ENCODE measurements around the gene YPEL5.

YPEL5 gene

DNA sequence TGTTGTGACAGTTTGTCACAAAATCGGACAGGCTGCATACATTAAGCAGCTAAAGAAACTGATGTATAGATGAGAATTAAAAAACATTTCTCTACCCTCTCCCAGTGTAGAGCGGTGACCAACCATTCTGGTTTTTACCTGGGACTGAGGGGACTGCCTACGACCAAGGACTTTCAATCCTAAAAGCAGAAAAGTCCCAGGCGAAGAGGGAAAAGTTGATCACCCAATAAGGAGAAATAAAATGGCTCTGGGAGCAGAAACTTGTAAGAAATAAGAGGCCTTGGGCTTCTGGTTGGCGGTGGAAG lies 30.9 kb upstream of the YPEL5 start:
- no peaks in the 10 kb centered on the region for H3K79me2 ChIP-seq (ENCODE audit: insufficient read depth, low read length)
- H3K9me2 ChIP-seq (replicated peaks; ENCODE audit: insufficient read depth, low read length), result no peaks in the 10 kb centered on the region
- H3K9me3 ChIP-seq (ENCODE audit: insufficient read depth, low read length), result no peaks in the 10 kb centered on the region
- no peak overlapping the region for H2AFZ ChIP-seq (ENCODE audit: low read depth, low read length, severe bottlenecking)
- no peaks in the 10 kb centered on the region for H3K27me3 ChIP-seq (ENCODE audit: low read length)
- no peak overlapping the region for H3K4me3 ChIP-seq (ENCODE audit: insufficient read depth, low read length, poor library complexity, severe bottlenecking)
- H4K20me1 ChIP-seq (ENCODE audit: low read depth, low read length), result no peaks in the 10 kb centered on the region
- TF ChIP-seq EZH2phosphoT487 (conservative IDR thresholded peaks at IDR 0.05; ENCODE audit: low read length), result no peak
- TF ChIP-seq, protein P1, sequence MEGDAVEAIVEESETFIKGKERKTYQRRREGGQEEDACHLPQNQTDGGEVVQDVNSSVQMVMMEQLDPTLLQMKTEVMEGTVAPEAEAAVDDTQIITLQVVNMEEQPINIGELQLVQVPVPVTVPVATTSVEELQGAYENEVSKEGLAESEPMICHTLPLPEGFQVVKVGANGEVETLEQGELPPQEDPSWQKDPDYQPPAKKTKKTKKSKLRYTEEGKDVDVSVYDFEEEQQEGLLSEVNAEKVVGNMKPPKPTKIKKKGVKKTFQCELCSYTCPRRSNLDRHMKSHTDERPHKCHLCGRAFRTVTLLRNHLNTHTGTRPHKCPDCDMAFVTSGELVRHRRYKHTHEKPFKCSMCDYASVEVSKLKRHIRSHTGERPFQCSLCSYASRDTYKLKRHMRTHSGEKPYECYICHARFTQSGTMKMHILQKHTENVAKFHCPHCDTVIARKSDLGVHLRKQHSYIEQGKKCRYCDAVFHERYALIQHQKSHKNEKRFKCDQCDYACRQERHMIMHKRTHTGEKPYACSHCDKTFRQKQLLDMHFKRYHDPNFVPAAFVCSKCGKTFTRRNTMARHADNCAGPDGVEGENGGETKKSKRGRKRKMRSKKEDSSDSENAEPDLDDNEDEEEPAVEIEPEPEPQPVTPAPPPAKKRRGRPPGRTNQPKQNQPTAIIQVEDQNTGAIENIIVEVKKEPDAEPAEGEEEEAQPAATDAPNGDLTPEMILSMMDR (IDR thresholded peaks at IDR 0.05; ENCODE audit: insufficient read depth, low read length, poor library complexity, severe bottlenecking), result no peak
- no peak overlapping the region for H3K9ac ChIP-seq (ENCODE audit: low read length)
- H3K36me3 ChIP-seq (ENCODE audit: low read length), result no peaks in the 10 kb centered on the region
- no peak overlapping the region for H3K27ac ChIP-seq (ENCODE audit: low read depth, low read length)
- no peaks in the 10 kb centered on the region for H3F3A ChIP-seq (ENCODE audit: insufficient read depth)
- no peak overlapping the region for H3K4me2 ChIP-seq (ENCODE audit: low read depth, low read length, poor library complexity, severe bottlenecking)

DNA sequence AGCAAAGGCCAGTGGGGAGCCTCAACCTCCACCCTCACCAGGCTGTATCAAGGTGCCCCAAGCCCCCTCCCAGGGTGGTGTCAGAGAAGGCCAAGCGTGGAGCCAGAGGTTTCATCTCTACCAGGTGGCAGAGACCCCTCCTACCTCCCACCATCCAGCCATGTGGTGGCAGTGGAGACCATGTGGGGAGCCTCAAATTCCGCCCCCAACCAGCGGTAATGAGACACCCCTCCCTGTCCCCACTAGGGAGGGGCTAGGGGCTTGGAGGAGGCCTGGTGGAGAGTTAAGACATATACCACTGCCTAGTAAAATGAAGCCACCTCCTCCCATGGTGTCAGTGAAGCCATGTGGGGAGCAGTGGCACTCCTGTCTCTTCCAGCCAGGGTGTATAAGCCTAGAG lies 24.4 kb upstream of the YPEL5 start:
- Histone ChIP-seq H3K4me2 (ENCODE audit: low read depth, low read length, poor library complexity, severe bottlenecking) (no peak overlapping the region), H3K36me3 (ENCODE audit: low read length) (no peaks in the 10 kb centered on the region), H3K79me2 (ENCODE audit: insufficient read depth, low read length) (no peaks in the 10 kb centered on the region), H3K9ac (ENCODE audit: low read length) (no peak overlapping the region), H3K27me3 (ENCODE audit: low read length) (no peaks in the 10 kb centered on the region), H2AFZ (ENCODE audit: low read depth, low read length, severe bottlenecking) (no peak overlapping the region), H3K27ac (ENCODE audit: low read depth, low read length) (no peak overlapping the region), H3F3A (ENCODE audit: insufficient read depth) (no peaks in the 10 kb centered on the region), H3K4me3 (ENCODE audit: insufficient read depth, low read length, poor library complexity, severe bottlenecking) (no peak overlapping the region), H3K9me2 (replicated peaks; ENCODE audit: insufficient read depth, low read length) (no peaks in the 10 kb centered on the region), H3K9me3 (ENCODE audit: insufficient read depth, low read length) (no peaks in the 10 kb centered on the region), H4K20me1 (ENCODE audit: low read depth, low read length) (no peaks in the 10 kb centered on the region)
- TF ChIP-seq, protein P1 (IDR thresholded peaks at IDR 0.05; ENCODE audit: insufficient read depth, low read length, poor library complexity, severe bottlenecking), result no peak
- no peak for TF ChIP-seq EZH2phosphoT487 (conservative IDR thresholded peaks at IDR 0.05; ENCODE audit: low read length)

DNA sequence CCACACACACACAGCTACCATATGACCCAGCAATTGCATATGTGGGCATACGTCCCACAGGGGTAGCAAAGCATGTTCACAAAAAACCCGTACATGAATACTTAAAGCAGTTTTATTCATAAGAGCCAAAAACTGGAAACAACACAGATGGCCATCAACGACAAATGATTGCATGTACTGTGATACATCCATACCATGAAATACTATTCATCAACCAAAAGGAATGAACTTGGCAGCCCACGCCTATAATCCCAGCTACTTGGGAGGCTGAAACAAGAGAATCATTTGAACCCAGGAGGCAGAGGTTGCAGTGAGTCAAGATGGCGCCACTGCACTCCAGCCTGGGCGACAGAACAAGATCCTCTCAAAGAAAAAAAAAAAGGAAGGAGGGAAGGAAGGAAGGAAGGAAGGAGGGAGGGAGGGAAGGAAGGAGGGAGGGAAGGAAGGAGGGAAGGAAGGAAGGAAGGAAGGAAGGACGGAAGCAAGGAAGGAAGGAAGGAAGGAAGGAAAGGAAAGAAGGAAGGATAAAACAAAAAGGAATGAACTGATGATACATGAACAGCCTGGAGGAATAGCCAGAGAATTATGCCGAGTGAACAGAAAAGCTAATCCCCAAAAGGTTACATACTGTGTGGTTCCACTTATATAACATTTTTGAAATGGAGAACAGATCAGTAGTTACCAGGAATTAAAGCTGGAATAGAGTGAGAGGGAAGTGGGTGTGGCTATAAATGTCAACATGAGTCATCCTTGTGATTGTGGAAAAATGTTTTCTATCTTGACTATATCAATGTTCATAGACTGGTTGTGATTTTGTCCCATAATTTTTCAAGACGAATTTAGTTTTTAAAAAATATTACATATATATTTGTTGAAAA lies 19.6 kb upstream of the YPEL5 start:
- Histone ChIP-seq H3K4me2 (ENCODE audit: low read depth, low read length, poor library complexity, severe bottlenecking) (no peak overlapping the region), H3K36me3 (ENCODE audit: low read length) (no peaks in the 10 kb centered on the region), H3K9me3 (ENCODE audit: insufficient read depth, low read length) (no peaks in the 10 kb centered on the region), H3K9me2 (replicated peaks; ENCODE audit: insufficient read depth, low read length) (no peaks in the 10 kb centered on the region), H4K20me1 (ENCODE audit: low read depth, low read length) (no peaks in the 10 kb centered on the region), H3K9ac (ENCODE audit: low read length) (no peak overlapping the region), H3K27ac (ENCODE audit: low read depth, low read length) (no peak overlapping the region), H3K27me3 (ENCODE audit: low read length) (no peaks in the 10 kb centered on the region), H3K79me2 (ENCODE audit: insufficient read depth, low read length) (no peaks in the 10 kb centered on the region), H2AFZ (ENCODE audit: low read depth, low read length, severe bottlenecking) (no peak overlapping the region), H3K4me3 (ENCODE audit: insufficient read depth, low read length, poor library complexity, severe bottlenecking) (no peak overlapping the region), H3F3A (ENCODE audit: insufficient read depth) (no peaks in the 10 kb centered on the region)
- TF ChIP-seq, protein P1 (IDR thresholded peaks at IDR 0.05; ENCODE audit: insufficient read depth, low read length, poor library complexity, severe bottlenecking), result no peak
- TF ChIP-seq EZH2phosphoT487 (conservative IDR thresholded peaks at IDR 0.05; ENCODE audit: low read length), result no peak

Data from SU-DHL-6 (cell line).